Measurements from ENCODE around the gene RALY. TPM values are rescaled to one million over a fixed set of nuclear protein-coding genes. Genes with fewer than 3 reads are reported as not detected.

RALY gene
- total and polyA plus RNA-seq, 4 donors, result 53.4 to 189 (median 136) TPM

DNA sequence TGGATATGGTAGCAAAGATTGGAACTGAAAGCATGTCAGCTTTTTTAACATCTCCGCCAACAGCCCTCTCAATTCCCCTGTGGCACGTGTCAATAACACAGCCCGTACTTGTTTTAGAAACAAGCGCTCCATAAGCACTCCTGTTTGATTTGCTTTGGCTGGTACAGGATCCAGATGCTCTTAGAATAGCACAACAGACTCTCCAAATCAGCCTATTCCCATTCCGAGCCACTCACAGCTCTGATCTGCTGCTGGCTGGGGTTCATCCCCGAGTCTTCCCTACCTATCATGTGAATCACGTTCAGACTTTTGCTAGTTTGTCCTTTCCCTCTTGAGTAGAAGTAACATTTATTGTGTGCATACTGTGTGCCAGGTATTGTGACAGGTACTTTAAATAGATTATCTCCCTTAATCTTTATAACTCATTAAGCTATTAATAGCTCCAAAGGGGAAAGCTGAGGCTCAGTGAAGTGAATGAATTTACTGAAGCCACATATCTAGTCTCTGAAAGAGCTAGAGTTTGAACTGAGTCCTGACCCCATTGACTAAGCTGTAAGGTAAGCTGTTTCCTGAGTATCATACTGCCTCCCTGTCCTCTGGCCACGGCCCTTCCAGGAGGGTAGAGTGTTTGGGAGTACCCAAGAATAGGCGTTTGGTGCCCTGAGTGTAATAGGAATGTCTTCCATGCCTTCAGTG is 46.7 kb downstream of the RALY start:
- H3K27me3 ChIP-seq (ENCODE audit: control insufficient read depth, insufficient read depth, low read length), result no peaks in the 10 kb centered on the region
- H3K4me3 ChIP-seq (ENCODE audit: low read depth, low read length), result no peak overlapping the region
- peak in 2 of 6 donors; percentile 57 to 80 for DNase-seq (ENCODE audit: low read depth in 4 of 6, low spot score in 6 of 6)

GRCh38 chr20:34041226-34041625 is 47.5 kb downstream of the RALY start:
- H3K27ac ChIP-seq (ENCODE audit: low read depth, low read length), result no peak overlapping the region
- no peaks in the 10 kb centered on the region for H3K27me3 ChIP-seq (ENCODE audit: control insufficient read depth, insufficient read depth, low read length)
- peaks cover 9% of the 10 kb centered on the region for H3K4me1 ChIP-seq (ENCODE audit: control insufficient read depth, insufficient read depth, low read length)
- H3K36me3 ChIP-seq (ENCODE audit: control insufficient read depth, insufficient read depth, low read length), result no peaks in the 10 kb centered on the region
- H3K4me3 ChIP-seq (ENCODE audit: low read depth, low read length), result no peak overlapping the region
- H3K9me3 ChIP-seq (ENCODE audit: control insufficient read depth, insufficient read depth, low read length), result no peaks in the 10 kb centered on the region
- DNase-seq (ENCODE audit: low read depth in 4 of 6, low spot score in 6 of 6), result no peak
- no CpG with 5 or more reads among the region's 4 CpGs for WGBS (ENCODE audit: insufficient coverage)

More for the DNA sequence above, 46.7 kb downstream of the RALY start:
- 60% methylated on average over 6 of the region's 9 CpGs for WGBS (ENCODE audit: insufficient coverage)
- Histone ChIP-seq H3K9me3 (ENCODE audit: control insufficient read depth, insufficient read depth, low read length) (no peaks in the 10 kb centered on the region), H3K27ac (ENCODE audit: low read depth, low read length) (no peak overlapping the region), H3K4me1 (ENCODE audit: control insufficient read depth, insufficient read depth, low read length) (peaks cover 9% of the 10 kb centered on the region), H3K36me3 (ENCODE audit: control insufficient read depth, insufficient read depth, low read length) (no peaks in the 10 kb centered on the region)

GRCh38 chr20:34042262-34042661 is 48.6 kb downstream of the RALY start:
- no peak overlapping the region for H3K4me3 ChIP-seq (ENCODE audit: low read depth, low read length)

DNA sequence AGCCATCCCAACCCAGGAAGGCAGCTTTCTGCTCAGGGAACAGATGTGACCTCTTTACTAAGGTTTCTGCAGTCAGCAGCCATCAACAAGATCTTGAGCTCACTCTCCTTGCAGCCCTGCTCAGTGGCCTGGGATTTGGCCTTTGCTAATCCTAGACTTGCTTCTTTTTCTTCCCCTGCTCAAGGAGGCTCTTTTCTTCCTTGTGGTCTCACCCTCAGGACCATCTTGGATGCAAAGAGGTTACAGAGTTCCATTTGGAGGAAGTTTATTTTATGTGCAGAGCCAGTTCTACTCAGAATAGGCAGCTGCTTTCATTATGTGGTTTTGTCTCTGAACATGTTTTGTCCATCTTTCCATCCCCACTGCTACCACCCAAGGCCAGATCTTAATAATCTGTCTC is 49.3 kb downstream of the RALY start:
- no peak overlapping the region for H3K4me3 ChIP-seq (ENCODE audit: low read depth, low read length)
- no peaks in the 10 kb centered on the region for H3K27me3 ChIP-seq (ENCODE audit: control insufficient read depth, insufficient read depth, low read length)
- H3K4me1 ChIP-seq (ENCODE audit: control insufficient read depth, insufficient read depth, low read length), result peaks cover 6% of the 10 kb centered on the region
- H3K9me3 ChIP-seq (ENCODE audit: control insufficient read depth, insufficient read depth, low read length), result no peaks in the 10 kb centered on the region
- H3K27ac ChIP-seq (ENCODE audit: low read depth, low read length), result no peak overlapping the region
- no peak for DNase-seq (ENCODE audit: low read depth in 4 of 6, low spot score in 6 of 6)
- no peaks in the 10 kb centered on the region for H3K36me3 ChIP-seq (ENCODE audit: control insufficient read depth, insufficient read depth, low read length)

More at GRCh38 chr20:34042262-34042661, 48.6 kb downstream of the RALY start:
- DNase-seq (ENCODE audit: low read depth in 4 of 6, low spot score in 6 of 6), result no peak
- Histone ChIP-seq H3K27ac (ENCODE audit: low read depth, low read length) (no peak overlapping the region), H3K9me3 (ENCODE audit: control insufficient read depth, insufficient read depth, low read length) (no peaks in the 10 kb centered on the region), H3K27me3 (ENCODE audit: control insufficient read depth, insufficient read depth, low read length) (no peaks in the 10 kb centered on the region), H3K36me3 (ENCODE audit: control insufficient read depth, insufficient read depth, low read length) (no peaks in the 10 kb centered on the region), H3K4me1 (ENCODE audit: control insufficient read depth, insufficient read depth, low read length) (peaks cover 6% of the 10 kb centered on the region)
- WGBS (ENCODE audit: insufficient coverage), result 60% methylated on average over 2 of the region's 4 CpGs

DNA sequence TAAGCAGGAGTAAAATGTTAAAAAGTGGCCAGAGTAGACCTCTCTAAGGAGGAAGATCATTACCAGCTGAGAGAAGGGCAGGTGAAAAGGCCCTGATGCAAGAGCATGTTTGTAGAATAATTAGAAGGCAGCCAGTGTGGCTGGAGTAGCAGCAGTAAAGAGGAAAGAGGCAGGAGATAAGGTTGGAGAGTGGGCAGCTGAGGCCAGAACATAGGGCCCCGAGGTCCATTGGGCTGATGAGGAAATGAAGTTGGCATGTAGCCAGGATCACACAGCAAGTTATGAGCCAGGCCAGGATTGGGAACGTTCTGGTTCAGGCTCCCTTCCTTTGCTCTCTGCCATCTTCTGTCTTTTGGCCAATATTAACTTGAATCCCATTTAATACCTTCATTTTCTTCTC is 51.6 kb downstream of the RALY start:
- WGBS (ENCODE audit: insufficient coverage), result 40% methylated on average over 1 of the region's 2 CpGs
- Histone ChIP-seq H3K27ac (ENCODE audit: low read depth, low read length) (no peak overlapping the region), H3K4me1 (ENCODE audit: control insufficient read depth, insufficient read depth, low read length) (no peaks in the 10 kb centered on the region), H3K4me3 (ENCODE audit: low read depth, low read length) (no peak overlapping the region), H3K27me3 (ENCODE audit: control insufficient read depth, insufficient read depth, low read length) (no peaks in the 10 kb centered on the region), H3K9me3 (ENCODE audit: control insufficient read depth, insufficient read depth, low read length) (no peaks in the 10 kb centered on the region), H3K36me3 (ENCODE audit: control insufficient read depth, insufficient read depth, low read length) (no peaks in the 10 kb centered on the region)
- DNase-seq (ENCODE audit: low read depth in 4 of 6, low spot score in 6 of 6), result no peak

DNA sequence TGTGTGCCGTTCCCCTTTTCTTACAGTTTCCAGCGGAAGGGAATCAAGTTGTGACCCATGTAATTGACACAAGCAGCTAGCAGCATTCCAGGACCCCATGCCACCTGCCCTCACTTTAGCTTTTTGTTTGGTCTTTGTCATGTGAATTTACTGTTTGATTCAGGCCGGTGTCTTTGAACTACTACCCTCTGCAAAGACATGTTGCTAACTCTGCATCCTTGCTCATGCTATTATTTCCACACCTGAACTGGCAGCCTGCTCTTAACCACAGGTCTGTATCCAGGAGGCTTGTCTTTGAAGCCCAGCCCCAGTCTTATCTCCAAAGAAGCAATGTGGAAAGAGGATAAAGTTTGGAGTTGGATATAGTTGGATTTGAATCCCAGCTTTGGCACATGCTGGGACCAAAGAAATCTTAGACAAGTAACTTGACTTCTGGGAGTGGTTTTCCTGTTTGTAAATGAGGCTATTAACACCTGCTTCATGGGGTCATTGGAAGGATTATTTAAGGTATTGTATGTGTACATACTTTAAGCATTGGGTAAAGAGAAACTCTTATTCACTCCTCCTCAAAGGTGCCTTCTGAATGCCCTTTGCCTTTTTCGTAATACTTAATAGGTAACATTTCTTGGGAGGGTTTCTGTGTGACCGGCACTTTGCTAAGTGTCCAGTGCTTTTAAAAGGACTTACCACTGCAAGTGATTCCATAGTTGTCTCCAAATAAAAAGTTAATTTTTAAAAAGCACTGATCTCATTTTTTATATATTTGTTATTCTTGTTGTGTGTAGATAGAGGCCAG is 52.4 kb downstream of the RALY start:
- 40% methylated on average over 3 of the region's 5 CpGs for WGBS (ENCODE audit: insufficient coverage)
- Histone ChIP-seq H3K36me3 (ENCODE audit: control insufficient read depth, insufficient read depth, low read length) (no peaks in the 10 kb centered on the region), H3K27me3 (ENCODE audit: control insufficient read depth, insufficient read depth, low read length) (no peaks in the 10 kb centered on the region), H3K4me3 (ENCODE audit: low read depth, low read length) (no peak overlapping the region), H3K9me3 (ENCODE audit: control insufficient read depth, insufficient read depth, low read length) (no peaks in the 10 kb centered on the region), H3K4me1 (ENCODE audit: control insufficient read depth, insufficient read depth, low read length) (no peaks in the 10 kb centered on the region), H3K27ac (ENCODE audit: low read depth, low read length) (no peak overlapping the region)
- DNase-seq (ENCODE audit: low read depth in 4 of 6, low spot score in 6 of 6), result no peak

DNA sequence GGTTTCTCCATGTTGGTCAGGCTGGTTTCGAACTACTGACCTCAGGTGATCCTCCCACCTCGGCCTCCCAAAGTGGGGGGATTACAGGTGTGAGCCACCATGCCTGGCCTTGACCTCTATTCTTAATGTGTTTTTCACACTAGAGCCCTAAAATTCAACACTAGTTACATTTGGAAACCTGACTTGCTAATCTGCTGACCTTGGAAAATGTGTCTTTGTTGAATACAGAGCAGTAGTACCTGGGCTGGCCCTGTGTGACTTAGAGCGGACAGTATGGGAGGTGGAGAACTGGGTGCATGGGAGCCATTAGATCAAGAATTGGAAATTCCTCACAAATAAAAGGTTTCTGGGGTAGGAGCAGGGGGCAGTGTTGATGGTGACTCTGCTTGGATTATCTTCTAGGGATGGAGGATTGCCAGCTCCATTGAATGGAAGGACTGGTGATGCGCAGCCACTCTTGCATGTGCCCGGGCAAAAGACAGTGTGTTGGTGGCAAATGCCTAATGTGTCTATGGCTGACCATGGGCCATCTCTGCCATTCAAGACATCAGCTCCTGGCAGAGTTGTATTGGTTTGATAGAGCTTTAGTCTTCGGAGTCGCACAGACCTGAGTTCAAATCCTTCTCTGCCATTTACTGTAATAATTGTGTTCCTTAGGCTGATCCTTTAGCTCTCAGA is 53.4 kb downstream of the RALY start:
- WGBS (ENCODE audit: insufficient coverage), result 96% methylated on average over 3 of the region's 7 CpGs
- H3K27me3 ChIP-seq (ENCODE audit: control insufficient read depth, insufficient read depth, low read length), result no peaks in the 10 kb centered on the region
- no peak for DNase-seq (ENCODE audit: low read depth in 4 of 6, low spot score in 6 of 6)
- no peak overlapping the region for H3K27ac ChIP-seq (ENCODE audit: low read depth, low read length)
- no peaks in the 10 kb centered on the region for H3K36me3 ChIP-seq (ENCODE audit: control insufficient read depth, insufficient read depth, low read length)
- no peak overlapping the region for H3K4me3 ChIP-seq (ENCODE audit: low read depth, low read length)
- no peaks in the 10 kb centered on the region for H3K4me1 ChIP-seq (ENCODE audit: control insufficient read depth, insufficient read depth, low read length)
- H3K9me3 ChIP-seq (ENCODE audit: control insufficient read depth, insufficient read depth, low read length), result no peaks in the 10 kb centered on the region

DNA sequence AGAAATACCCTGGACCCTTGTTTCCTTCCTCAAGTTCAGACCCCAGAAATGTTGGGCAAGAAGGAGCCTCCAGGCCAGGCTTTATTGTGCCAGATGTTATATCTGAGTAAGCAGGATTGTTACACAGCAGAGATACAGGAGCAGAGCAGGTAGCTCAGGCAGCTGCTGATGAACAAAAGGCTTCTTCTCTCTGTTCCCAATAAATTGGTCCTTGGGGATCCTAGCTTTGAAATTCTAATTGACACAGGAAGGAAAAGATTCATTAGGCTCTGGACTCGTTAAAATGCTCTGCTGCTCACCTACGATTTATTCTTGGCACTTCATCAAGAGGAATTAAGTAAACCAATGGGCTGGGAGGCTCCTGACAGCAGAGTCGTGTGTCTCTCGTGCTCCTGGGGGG is 54.2 kb downstream of the RALY start:
- Histone ChIP-seq H3K27me3 (ENCODE audit: control insufficient read depth, insufficient read depth, low read length) (no peaks in the 10 kb centered on the region), H3K36me3 (ENCODE audit: control insufficient read depth, insufficient read depth, low read length) (no peaks in the 10 kb centered on the region), H3K4me3 (ENCODE audit: low read depth, low read length) (no peak overlapping the region), H3K4me1 (ENCODE audit: control insufficient read depth, insufficient read depth, low read length) (no peaks in the 10 kb centered on the region), H3K9me3 (ENCODE audit: control insufficient read depth, insufficient read depth, low read length) (no peaks in the 10 kb centered on the region), H3K27ac (ENCODE audit: low read depth, low read length) (no peak overlapping the region)
- DNase-seq (ENCODE audit: low read depth in 4 of 6, low spot score in 6 of 6), result peak in 1 of 6 donors; percentile 90
- 60% methylated on average over 1 of the region's 4 CpGs for WGBS (ENCODE audit: insufficient coverage)

DNA sequence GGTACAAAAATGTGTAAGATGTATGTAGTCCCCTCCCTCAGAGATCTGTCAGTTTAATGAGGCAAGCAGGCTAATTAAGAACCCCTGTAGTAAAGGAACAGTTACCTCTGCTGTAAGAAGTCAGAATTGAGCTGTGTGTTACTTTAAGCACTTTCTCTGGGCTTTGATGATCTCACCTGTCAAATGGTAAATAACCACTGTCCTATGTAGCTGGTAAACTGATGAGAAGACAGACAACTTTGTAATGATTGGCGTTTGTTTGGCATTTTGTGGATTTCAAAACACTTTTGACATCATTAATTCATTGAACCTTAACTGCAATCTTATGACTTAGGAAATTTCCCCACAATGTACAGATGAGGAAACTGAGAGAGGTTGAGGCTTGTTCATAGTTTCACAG is 55.7 kb downstream of the RALY start:
- WGBS (ENCODE audit: insufficient coverage), result no CpG with 5 or more reads among the region's 1 CpG

More for the DNA sequence above, 55.7 kb downstream of the RALY start:
- no peaks in the 10 kb centered on the region for H3K36me3 ChIP-seq (ENCODE audit: control insufficient read depth, insufficient read depth, low read length)
- H3K4me1 ChIP-seq (ENCODE audit: control insufficient read depth, insufficient read depth, low read length), result peaks cover 2% of the 10 kb centered on the region
- no peaks in the 10 kb centered on the region for H3K27me3 ChIP-seq (ENCODE audit: control insufficient read depth, insufficient read depth, low read length)
- H3K27ac ChIP-seq (ENCODE audit: low read depth, low read length), result no peak overlapping the region
- H3K4me3 ChIP-seq (ENCODE audit: low read depth, low read length), result no peak overlapping the region
- H3K9me3 ChIP-seq (ENCODE audit: control insufficient read depth, insufficient read depth, low read length), result no peaks in the 10 kb centered on the region
- no peak for DNase-seq (ENCODE audit: low read depth in 4 of 6, low spot score in 6 of 6)
